HL-60 (cell line): ENCODE results near the gene ITGA5.

Source experiments
- GABPA ChIP-seq: IDR thresholded peaks from 2 replicates; pipeline ENCODE4 v1.6.1; 2012; ENCODE audit warnings: low read depth
- TF ChIP-seq, protein P1 (sequence below): IDR thresholded peaks from one replicate; pipeline ENCODE4 v1.5.1; 2011; ENCODE audit warnings: low read length, control low read depth, inconsistent platforms; ENCODE audit not compliant: insufficient read depth

DNA sequence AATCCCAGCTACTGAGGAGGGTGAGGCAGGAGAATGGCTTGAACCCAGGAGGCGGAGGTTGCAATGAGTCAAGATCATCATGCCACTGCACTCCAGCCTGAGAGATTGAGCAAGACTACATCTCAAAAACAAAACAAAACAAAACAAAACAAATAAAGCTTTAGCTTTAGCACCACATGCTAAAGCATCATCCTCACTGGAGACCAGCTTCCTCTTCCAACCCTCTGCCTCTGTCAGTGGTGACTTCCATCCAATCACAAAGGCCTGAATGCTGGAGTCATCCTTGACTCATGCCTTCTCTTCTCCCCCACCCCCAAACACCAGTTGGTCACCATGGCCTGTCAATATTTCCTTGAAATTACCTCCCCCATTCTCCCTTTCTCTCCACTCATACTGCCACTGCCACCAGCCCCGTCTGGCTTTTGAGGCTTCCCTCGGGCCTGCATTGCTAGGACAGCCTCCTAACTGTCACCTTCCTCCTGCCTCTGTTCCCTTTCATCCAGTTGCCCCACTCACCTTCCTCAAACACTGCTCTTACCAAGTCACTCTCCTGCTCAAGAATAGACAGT is 35.9 kb downstream of the ITGA5 start:
- TF ChIP-seq, protein P1, sequence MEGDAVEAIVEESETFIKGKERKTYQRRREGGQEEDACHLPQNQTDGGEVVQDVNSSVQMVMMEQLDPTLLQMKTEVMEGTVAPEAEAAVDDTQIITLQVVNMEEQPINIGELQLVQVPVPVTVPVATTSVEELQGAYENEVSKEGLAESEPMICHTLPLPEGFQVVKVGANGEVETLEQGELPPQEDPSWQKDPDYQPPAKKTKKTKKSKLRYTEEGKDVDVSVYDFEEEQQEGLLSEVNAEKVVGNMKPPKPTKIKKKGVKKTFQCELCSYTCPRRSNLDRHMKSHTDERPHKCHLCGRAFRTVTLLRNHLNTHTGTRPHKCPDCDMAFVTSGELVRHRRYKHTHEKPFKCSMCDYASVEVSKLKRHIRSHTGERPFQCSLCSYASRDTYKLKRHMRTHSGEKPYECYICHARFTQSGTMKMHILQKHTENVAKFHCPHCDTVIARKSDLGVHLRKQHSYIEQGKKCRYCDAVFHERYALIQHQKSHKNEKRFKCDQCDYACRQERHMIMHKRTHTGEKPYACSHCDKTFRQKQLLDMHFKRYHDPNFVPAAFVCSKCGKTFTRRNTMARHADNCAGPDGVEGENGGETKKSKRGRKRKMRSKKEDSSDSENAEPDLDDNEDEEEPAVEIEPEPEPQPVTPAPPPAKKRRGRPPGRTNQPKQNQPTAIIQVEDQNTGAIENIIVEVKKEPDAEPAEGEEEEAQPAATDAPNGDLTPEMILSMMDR, result no peak
- TF ChIP-seq GABPA, result no peak
